Measurements from ENCODE around the gene CLCN3.
A peak's percentile ranks its signal among the peaks of the same experiment; 100 is the strongest.

Gene CLCN3

DNA sequence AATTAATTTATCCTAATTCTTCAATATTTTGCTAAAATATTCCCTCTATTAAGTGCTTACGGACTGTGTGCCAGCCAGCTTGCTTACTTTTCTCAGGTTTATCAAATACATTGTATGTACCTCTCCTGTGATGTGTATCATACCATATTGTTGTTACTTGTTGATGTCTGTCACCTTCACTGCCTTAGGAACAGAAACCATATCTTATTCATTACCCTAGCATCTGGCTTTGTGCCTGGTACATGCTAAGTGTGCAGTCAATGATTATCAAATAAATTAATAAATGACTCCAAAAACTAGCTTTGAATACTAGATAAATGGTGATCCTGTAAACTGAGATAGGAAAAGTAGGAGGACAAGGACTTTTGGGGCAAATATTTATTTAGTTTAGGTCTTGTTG is 6.9 kb downstream of the CLCN3 start:
- POLR2A ChIA-PET = no interaction called here

DNA sequence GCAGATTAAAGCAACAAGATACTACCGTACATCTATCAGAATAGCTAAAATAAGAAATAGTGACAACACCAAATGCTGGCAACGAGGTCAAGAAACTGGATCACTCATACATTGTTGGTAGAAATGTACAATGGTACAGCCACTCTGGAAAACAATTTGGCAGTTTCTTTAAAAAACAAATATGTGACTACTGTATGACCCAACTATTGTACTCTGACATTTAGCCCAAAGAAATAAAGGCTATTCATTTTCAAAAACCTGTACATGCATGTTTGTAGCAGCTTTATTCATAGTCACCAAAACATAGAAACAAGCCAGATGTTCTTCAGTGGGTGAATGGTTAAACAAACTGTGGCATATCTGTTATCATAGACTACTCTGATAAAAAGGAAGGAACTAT is 8.2 kb downstream of the CLCN3 start:
- ChIA-PET CTCF (interaction anchor here (1.0 to 1.3 kb wide), 2 partner anchors 9 to 14 kb away, joined by 3 read pairs; partner anchors contain the start of gene CLCN3), POLR2A (no interaction called here)
- TF ChIP-seq CTCF (IDR thresholded peaks at IDR 0.05; ENCODE audit: insufficient read depth, low read length, missing control alignments) = no peak
- no peak overlapping the region for H3K4me3 ChIP-seq (ENCODE audit: low read depth, low read length)
- DNase-seq (ENCODE audit: low read depth, low spot score) = no peak

More for the DNA sequence above, 6.9 kb downstream of the CLCN3 start:
- TF ChIP-seq CTCF (IDR thresholded peaks at IDR 0.05; ENCODE audit: insufficient read depth, low read length, missing control alignments) = no peak
- H3K4me3 ChIP-seq (ENCODE audit: low read depth, low read length) = no peak overlapping the region
- DNase-seq (ENCODE audit: low read depth, low spot score) = no peak
- CTCF ChIA-PET = interaction anchor here (1.8 to 1.9 kb wide), 2 partner anchors 14 to 15 kb away, joined by 5 to 6 read pairs; partner anchors contain the start of gene NEK1

DNA sequence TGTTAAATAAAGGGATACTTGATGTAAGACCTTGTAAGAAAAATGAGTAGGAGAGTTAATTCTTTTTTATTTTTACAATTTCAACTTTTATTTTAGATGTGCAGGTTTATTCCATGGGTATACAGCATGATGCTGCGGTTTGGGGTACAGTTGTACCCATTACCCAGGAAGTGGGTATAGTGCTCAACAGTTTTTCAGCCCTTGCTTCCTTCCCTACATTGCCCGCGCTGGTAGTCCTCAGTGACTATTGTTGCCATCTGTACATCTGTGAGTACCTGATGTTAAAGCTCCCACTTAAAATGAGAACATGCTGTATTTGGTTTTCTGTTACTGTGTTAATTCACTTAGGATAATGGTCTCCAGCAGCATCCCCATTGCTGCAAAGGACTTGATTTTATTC is 9.7 kb downstream of the CLCN3 start:
- ChIA-PET CTCF (no interaction called here), POLR2A (no interaction called here)
- TF ChIP-seq CTCF (IDR thresholded peaks at IDR 0.05; ENCODE audit: insufficient read depth, low read length, missing control alignments) = no peak
- no peak overlapping the region for H3K4me3 ChIP-seq (ENCODE audit: low read depth, low read length)
- no peak for DNase-seq (ENCODE audit: low read depth, low spot score)

DNA sequence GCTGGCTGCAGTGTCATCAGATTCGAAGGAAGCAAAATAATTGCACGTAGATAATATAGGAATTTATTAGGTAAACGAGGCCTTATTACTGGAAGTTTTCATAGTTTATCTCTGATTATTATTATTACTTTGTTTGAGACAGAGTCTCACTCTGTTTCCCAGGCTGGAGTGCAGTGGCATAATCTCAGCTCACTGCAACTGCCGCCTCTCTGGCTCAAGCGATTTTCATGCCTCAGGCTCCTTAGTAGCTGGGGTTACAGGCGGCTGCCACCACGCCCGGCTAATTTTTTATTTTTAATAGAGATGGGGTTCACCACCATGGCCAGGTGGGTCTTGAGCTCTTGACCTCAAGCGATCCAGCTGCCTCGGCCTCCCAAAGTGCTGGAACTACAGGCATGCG is 12.5 kb downstream of the CLCN3 start:
- ChIA-PET POLR2A (no interaction called here), CTCF (interaction anchor here (0.7 to 2.7 kb wide), 4 partner anchors 9 to 103 kb away, joined by 3 to 13 read pairs (median 4); partner anchors contain the start of gene NEK1)
- no peak for DNase-seq (ENCODE audit: low read depth, low spot score)
- H3K4me3 ChIP-seq (ENCODE audit: low read depth, low read length) = no peak overlapping the region
- no peak for TF ChIP-seq CTCF (IDR thresholded peaks at IDR 0.05; ENCODE audit: insufficient read depth, low read length, missing control alignments)

- ChIA-PET POLR2A (no interaction called here), CTCF (no interaction called here)
These were observed 14.6 kb downstream of the CLCN3 start for GRCh38 chr4:169634975-169635374.

GRCh38 chr4:169640261-169640870 is 20.0 kb downstream of the CLCN3 start:
- no peak for TF ChIP-seq CTCF (IDR thresholded peaks at IDR 0.05; ENCODE audit: insufficient read depth, low read length, missing control alignments)
- no peak overlapping the region for H3K4me3 ChIP-seq (ENCODE audit: low read depth, low read length)
- POLR2A ChIA-PET = interaction anchor here (1.0 kb wide), 1 partner anchor 28 kb away, joined by 4 read pairs; the partner anchor contains the start of gene NEK1
- peak; percentile 69 for DNase-seq (ENCODE audit: low read depth, low spot score)
- CTCF ChIA-PET = interaction anchor here (1.0 to 1.8 kb wide), 2 partner anchors 14 to 19 kb away, joined by 3 to 5 read pairs; no protein-coding TSS in a partner anchor

More at GRCh38 chr4:169634975-169635374, 14.6 kb downstream of the CLCN3 start:
- no peak for DNase-seq (ENCODE audit: low read depth, low spot score)
- no peak overlapping the region for H3K4me3 ChIP-seq (ENCODE audit: low read depth, low read length)
- no peak for TF ChIP-seq CTCF (IDR thresholded peaks at IDR 0.05; ENCODE audit: insufficient read depth, low read length, missing control alignments)
